ENCODE data around the gene CTNNBIP1. TPM values are rescaled to one million over a fixed set of nuclear protein-coding genes. Genes with fewer than 3 reads are reported as not detected.

CTNNBIP1 gene
- total and polyA plus RNA-seq, 2 donors from 2014 or later: 21.9 to 26.4 TPM

- no peak for FAIRE-seq
- Histone ChIP-seq H3K9ac (ENCODE audit: low read length in 3 of 3) (no peak overlapping the region), H3K27ac (ENCODE audit: low read depth in 2 of 2, low read length in 2 of 2) (no peak overlapping the region), H3K27me3 (ENCODE audit: control insufficient read depth, insufficient read depth, low read length) (no peaks in the 10 kb centered on the region), H3K9me3 (ENCODE audit: control insufficient read depth in 2 of 3, insufficient read depth in 1 of 3, low read length in 3 of 3) (no peaks in the 10 kb centered on the region), H3K36me3 (ENCODE audit: control insufficient read depth in 2 of 3, insufficient read depth in 3 of 3, low read length in 3 of 3) (no peaks in the 10 kb centered on the region), H3K4me3 (ENCODE audit: low read length in 3 of 3) (no peak overlapping the region), H3K4me1 (ENCODE audit: control insufficient read depth in 2 of 3, insufficient read depth in 2 of 3, low read depth in 1 of 3, low read length in 3 of 3) (no peaks in the 10 kb centered on the region)
- TF ChIP-seq, protein P1, sequence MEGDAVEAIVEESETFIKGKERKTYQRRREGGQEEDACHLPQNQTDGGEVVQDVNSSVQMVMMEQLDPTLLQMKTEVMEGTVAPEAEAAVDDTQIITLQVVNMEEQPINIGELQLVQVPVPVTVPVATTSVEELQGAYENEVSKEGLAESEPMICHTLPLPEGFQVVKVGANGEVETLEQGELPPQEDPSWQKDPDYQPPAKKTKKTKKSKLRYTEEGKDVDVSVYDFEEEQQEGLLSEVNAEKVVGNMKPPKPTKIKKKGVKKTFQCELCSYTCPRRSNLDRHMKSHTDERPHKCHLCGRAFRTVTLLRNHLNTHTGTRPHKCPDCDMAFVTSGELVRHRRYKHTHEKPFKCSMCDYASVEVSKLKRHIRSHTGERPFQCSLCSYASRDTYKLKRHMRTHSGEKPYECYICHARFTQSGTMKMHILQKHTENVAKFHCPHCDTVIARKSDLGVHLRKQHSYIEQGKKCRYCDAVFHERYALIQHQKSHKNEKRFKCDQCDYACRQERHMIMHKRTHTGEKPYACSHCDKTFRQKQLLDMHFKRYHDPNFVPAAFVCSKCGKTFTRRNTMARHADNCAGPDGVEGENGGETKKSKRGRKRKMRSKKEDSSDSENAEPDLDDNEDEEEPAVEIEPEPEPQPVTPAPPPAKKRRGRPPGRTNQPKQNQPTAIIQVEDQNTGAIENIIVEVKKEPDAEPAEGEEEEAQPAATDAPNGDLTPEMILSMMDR (IDR thresholded peaks at IDR 0.05; ENCODE audit: borderline replicate concordance, extremely low read depth, insufficient read depth): no peak
- DNase-seq: no peak
- intact Hi-C loops (cut with DNase I): no loop called here
Observed at GRCh38 chr1:9853249-9853595, 56.8 kb downstream of the CTNNBIP1 start.

DNA sequence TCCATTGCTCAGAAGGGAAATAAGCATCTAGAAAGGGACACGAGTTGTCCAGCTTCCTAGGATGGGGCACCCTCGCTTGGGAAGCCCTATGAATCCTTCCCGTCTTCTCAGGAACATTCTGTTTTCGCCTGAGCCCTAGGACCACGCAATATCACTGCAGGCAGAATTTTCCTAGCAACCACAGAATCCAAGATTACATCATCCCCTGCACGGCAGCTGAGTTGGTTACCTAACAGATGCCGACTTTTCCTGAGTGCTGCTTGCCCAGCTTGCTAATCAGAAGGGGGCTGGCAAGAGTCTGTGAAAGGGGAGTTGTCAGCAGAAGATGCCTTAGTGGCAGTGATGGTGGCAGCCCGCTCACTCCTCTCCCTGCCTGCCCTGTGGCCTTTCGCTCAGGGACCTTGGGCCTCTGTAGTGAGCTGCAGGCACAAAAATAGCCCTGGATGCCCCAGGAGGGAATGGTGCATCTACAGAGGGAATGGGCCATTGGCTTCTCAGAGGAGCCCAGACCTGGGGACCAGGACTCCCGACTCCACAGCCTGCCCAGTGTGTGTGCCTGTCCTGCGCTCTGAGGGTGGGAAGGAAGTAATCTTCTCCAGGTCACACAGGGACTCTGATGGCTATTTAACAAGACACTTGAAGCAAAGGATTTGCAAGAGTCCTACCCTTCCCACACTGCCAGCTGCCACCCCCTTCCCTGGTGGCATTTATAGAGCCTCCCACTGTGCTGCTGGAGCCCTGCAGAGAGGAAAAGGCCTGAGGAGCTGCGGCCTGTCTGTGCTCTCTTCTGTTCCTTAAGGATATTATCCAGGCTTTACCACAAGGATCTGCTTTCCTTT is 57.4 kb downstream of the CTNNBIP1 start:
- DNase-seq (peak in 1 of 5 donors; percentile 39), FAIRE-seq (no peak)
- TF ChIP-seq, protein P1 (IDR thresholded peaks at IDR 0.05; ENCODE audit: borderline replicate concordance, extremely low read depth, insufficient read depth): no peak
- H3K4me3 ChIP-seq (ENCODE audit: low read length in 3 of 3): no peak overlapping the region
- intact Hi-C loops (cut with DNase I): no loop called here
- no peaks in the 10 kb centered on the region for H3K27me3 ChIP-seq (ENCODE audit: control insufficient read depth, insufficient read depth, low read length)
- H3K9me3 ChIP-seq (ENCODE audit: control insufficient read depth in 2 of 3, insufficient read depth in 1 of 3, low read length in 3 of 3): no peaks in the 10 kb centered on the region
- no peaks in the 10 kb centered on the region for H3K4me1 ChIP-seq (ENCODE audit: control insufficient read depth in 2 of 3, insufficient read depth in 2 of 3, low read depth in 1 of 3, low read length in 3 of 3)
- H3K27ac ChIP-seq (ENCODE audit: low read depth in 2 of 2, low read length in 2 of 2): no peak overlapping the region
- no peaks in the 10 kb centered on the region for H3K36me3 ChIP-seq (ENCODE audit: control insufficient read depth in 2 of 3, insufficient read depth in 3 of 3, low read length in 3 of 3)
- H3K9ac ChIP-seq (ENCODE audit: low read length in 3 of 3): no peak overlapping the region

DNA sequence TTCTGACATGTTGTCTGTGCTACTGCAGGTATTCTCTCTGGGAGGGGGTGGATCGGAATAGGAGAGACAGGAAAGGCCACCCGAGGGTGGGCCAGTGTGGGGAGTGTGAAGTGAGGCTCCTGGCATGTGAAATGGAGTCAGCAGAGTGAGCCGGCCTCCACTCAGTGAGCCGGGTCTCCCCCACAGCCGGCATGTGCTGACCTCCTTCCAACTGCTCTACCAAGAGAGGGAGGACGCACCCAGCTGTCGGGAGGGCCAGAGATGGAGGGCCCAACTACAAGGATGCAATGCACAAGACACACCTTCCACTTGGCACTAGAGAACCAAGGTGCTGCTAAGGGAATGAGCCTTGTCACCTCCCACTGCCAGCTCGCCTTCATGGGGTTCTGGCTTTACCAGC is 58.1 kb downstream of the CTNNBIP1 start:
- Histone ChIP-seq H3K27me3 (ENCODE audit: control insufficient read depth, insufficient read depth, low read length) (no peaks in the 10 kb centered on the region), H3K9ac (ENCODE audit: low read length in 3 of 3) (no peak overlapping the region), H3K4me1 (ENCODE audit: control insufficient read depth in 2 of 3, insufficient read depth in 2 of 3, low read depth in 1 of 3, low read length in 3 of 3) (no peaks in the 10 kb centered on the region), H3K27ac (ENCODE audit: low read depth in 2 of 2, low read length in 2 of 2) (no peak overlapping the region), H3K4me3 (ENCODE audit: low read length in 3 of 3) (no peak overlapping the region), H3K36me3 (ENCODE audit: control insufficient read depth in 2 of 3, insufficient read depth in 3 of 3, low read length in 3 of 3) (no peaks in the 10 kb centered on the region), H3K9me3 (ENCODE audit: control insufficient read depth in 2 of 3, insufficient read depth in 1 of 3, low read length in 3 of 3) (no peaks in the 10 kb centered on the region)
- intact Hi-C loops (cut with DNase I): no loop called here
- TF ChIP-seq, protein P1 (IDR thresholded peaks at IDR 0.05; ENCODE audit: borderline replicate concordance, extremely low read depth, insufficient read depth): no peak
- no peak for FAIRE-seq
- peak in 1 of 5 donors; percentile 31 for DNase-seq
